ENCODE measurements around the gene TMPRSS9. TPM values are rescaled to one million over a fixed set of nuclear protein-coding genes. Genes with fewer than 3 reads are reported as not detected.

TMPRSS9 gene
- total and polyA plus RNA-seq, 4 donors, result 0.05 to 0.37 (median 0.09) TPM; not detected in 1

DNA sequence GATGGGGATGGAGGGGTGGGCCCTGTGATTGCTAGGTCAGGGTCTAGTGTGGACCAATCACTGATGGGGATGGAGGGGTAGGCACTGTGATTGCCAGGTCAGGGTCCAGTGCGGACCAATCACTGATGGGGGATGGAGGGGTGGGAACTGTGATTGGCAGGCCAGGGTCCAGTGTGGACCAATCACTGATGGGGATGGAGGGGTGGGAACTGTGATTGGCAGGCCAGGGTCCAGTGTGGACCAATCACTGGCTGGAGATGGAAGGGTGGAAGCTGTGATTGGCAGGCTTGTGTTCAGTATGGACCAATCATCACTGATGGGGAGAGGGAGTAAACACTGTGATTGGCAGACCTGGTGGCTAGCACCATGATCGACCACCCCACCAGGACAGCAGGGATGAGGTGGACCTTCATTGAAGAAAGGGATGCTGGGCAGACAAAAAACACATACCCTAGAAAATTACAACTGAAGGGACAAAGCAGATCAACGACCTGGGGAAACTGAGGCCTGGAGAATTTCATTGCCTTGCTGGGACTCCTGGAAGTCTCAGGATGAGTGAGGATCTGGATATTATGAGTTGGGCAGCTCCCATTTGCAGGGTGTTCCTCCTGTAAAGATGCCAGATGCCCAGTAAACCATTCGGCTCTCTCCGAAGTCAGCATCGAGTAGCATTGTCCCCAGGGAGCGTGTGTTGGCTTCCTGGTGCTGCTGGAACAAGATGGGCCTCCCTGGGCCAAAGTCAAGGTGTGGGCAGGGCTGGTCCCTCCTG lies 15.5 kb downstream of the TMPRSS9 start:
- peaks cover 0 to 1% (median 0%) of the 10 kb centered on the region in 5 donors for H3K4me1 ChIP-seq (ENCODE audit: control insufficient read depth in 5 of 5, insufficient read depth in 5 of 5, low read length in 5 of 5)

DNA sequence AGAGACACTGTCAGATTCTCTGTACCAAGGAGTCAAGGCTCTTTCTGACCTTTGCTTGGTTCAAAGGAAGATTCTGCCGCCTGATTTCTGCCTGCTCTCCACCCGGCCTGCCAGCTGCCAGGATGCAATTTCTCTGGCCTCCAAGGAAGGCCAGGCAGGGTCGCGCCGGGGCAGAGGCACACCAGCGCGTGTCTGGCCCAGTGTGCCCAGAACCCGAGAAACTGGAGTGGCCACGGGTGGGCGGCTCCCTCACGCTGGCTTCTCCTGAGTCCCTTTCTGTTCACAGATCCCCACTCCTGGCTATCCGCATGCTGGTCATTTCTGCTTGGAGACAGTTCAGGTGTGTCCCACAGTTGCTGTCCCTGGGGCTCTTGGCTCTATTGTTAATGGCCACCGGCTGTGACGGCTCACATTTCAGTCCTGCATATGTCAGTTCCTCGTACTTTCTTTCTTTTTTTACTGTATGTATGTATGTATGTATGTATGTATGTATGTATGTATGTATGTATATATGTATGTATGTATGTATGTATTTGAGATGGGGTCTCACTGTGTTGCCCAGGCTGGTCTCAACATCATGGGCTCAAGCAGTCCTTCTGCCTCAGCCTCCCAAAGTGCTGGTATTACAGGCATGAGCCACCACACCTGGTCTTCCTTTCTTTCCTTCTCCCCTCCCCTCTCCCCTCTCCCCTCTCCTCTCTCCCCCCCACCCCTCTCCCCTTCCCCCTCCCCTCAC lies 16.9 kb downstream of the TMPRSS9 start:
- TF ChIP-seq, protein P1, sequence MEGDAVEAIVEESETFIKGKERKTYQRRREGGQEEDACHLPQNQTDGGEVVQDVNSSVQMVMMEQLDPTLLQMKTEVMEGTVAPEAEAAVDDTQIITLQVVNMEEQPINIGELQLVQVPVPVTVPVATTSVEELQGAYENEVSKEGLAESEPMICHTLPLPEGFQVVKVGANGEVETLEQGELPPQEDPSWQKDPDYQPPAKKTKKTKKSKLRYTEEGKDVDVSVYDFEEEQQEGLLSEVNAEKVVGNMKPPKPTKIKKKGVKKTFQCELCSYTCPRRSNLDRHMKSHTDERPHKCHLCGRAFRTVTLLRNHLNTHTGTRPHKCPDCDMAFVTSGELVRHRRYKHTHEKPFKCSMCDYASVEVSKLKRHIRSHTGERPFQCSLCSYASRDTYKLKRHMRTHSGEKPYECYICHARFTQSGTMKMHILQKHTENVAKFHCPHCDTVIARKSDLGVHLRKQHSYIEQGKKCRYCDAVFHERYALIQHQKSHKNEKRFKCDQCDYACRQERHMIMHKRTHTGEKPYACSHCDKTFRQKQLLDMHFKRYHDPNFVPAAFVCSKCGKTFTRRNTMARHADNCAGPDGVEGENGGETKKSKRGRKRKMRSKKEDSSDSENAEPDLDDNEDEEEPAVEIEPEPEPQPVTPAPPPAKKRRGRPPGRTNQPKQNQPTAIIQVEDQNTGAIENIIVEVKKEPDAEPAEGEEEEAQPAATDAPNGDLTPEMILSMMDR (IDR thresholded peaks at IDR 0.05; ENCODE audit: control extremely low read depth, extremely low read depth), result no peak
- DNase-seq (no peak), ATAC-seq (ENCODE audit: insufficient read depth, low FRiP score) (no peak)
- WGBS, 2 donors, result 78 to 86% methylated on average over 15 of the region's 15 CpGs
- H3K36me3 ChIP-seq (ENCODE audit: control insufficient read depth in 4 of 4, insufficient read depth in 4 of 4, low read length in 4 of 4), result no peaks in the 10 kb centered on the region
- H3K4me3 ChIP-seq, result no peak overlapping the region
- H3K9me3 ChIP-seq (ENCODE audit: control insufficient read depth in 4 of 4, insufficient read depth in 3 of 4, low read length in 3 of 4), result peaks cover 0 to 6% (median 1%) of the 10 kb centered on the region in 4 donors
- no peak overlapping the region for H3K27ac ChIP-seq (ENCODE audit: low read depth in 1 of 2, low read length in 1 of 2)
- H3K27me3 ChIP-seq (ENCODE audit: control insufficient read depth in 3 of 3, insufficient read depth in 3 of 3, low read length in 2 of 3), result peaks cover 0 to 3% (median 0%) of the 10 kb centered on the region in 3 donors
- peaks cover 0 to 1% (median 0%) of the 10 kb centered on the region in 5 donors for H3K4me1 ChIP-seq (ENCODE audit: control insufficient read depth in 5 of 5, insufficient read depth in 5 of 5, low read length in 5 of 5)
- no peak overlapping the region for H3K9ac ChIP-seq (ENCODE audit: insufficient read depth in 1 of 2, low read length in 2 of 2)

More for the DNA sequence above, 15.5 kb downstream of the TMPRSS9 start:
- Histone ChIP-seq H3K27ac (ENCODE audit: low read depth in 1 of 2, low read length in 1 of 2) (no peak overlapping the region), H3K9ac (ENCODE audit: insufficient read depth in 1 of 2, low read length in 2 of 2) (no peak overlapping the region), H3K9me3 (ENCODE audit: control insufficient read depth in 4 of 4, insufficient read depth in 3 of 4, low read length in 3 of 4) (peaks cover 0 to 4% (median under 1%) of the 10 kb centered on the region in 4 donors), H3K4me3 (no peak overlapping the region), H3K27me3 (ENCODE audit: control insufficient read depth in 3 of 3, insufficient read depth in 3 of 3, low read length in 2 of 3) (peaks cover 0 to 3% (median 0%) of the 10 kb centered on the region in 3 donors), H3K36me3 (ENCODE audit: control insufficient read depth in 4 of 4, insufficient read depth in 4 of 4, low read length in 4 of 4) (no peaks in the 10 kb centered on the region)
- TF ChIP-seq, protein P1 (IDR thresholded peaks at IDR 0.05; ENCODE audit: control extremely low read depth, extremely low read depth), result no peak
- ATAC-seq (ENCODE audit: insufficient read depth, low FRiP score), result no peak
- WGBS, 2 donors, result 86 to 90% methylated on average over 7 of the region's 7 CpGs
- no peak for DNase-seq

DNA sequence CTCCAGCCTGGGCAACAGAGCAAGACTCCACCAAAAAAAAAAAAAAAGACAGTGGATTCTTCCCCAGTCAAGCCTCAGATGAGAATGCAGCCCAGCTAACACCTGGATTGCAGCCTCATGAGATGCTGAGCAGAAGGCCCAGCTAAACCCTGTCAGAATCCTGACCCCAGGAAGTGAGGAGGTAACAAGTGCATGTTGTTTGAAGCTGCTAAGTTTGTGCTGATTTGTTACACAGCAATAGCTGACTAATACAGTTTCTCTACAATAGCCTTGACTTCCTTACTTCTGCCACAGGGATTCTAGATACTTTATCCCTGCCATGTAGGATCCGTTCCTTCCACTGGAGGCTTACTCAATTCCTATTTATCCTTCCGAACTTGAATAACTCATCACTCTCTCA lies 20.5 kb downstream of the TMPRSS9 start:
- H3K4me1 ChIP-seq (ENCODE audit: control insufficient read depth in 5 of 5, insufficient read depth in 5 of 5, low read length in 5 of 5), result peaks cover 0 to 3% (median 0%) of the 10 kb centered on the region in 5 donors
- H3K27ac ChIP-seq (ENCODE audit: low read depth in 1 of 2, low read length in 1 of 2), result no peak overlapping the region
- H3K27me3 ChIP-seq (ENCODE audit: control insufficient read depth in 3 of 3, insufficient read depth in 3 of 3, low read length in 2 of 3), result no peaks in the 10 kb centered on the region
- no peak for ATAC-seq (ENCODE audit: insufficient read depth, low FRiP score)
- no peak overlapping the region for H3K4me3 ChIP-seq
- 93 to 98% methylated on average over 2 of the region's 2 CpGs for WGBS, 2 donors
- no peak overlapping the region for H3K9ac ChIP-seq (ENCODE audit: insufficient read depth in 1 of 2, low read length in 2 of 2)
- no peak for DNase-seq
- no peaks in the 10 kb centered on the region for H3K36me3 ChIP-seq (ENCODE audit: control insufficient read depth in 4 of 4, insufficient read depth in 4 of 4, low read length in 4 of 4)
- TF ChIP-seq, protein P1 (IDR thresholded peaks at IDR 0.05; ENCODE audit: control extremely low read depth, extremely low read depth), result no peak
- peaks cover 0 to 10% (median 1%) of the 10 kb centered on the region in 4 donors for H3K9me3 ChIP-seq (ENCODE audit: control insufficient read depth in 4 of 4, insufficient read depth in 3 of 4, low read length in 3 of 4)
